ENCODE results near the gene SMIM30.

The SMIM30 gene

GRCh38 chr7:113144817-113145216 lies 26.5 kb upstream of the SMIM30 start:
- H3K27ac ChIP-seq = no peak overlapping the region
- intact Hi-C loops (cut with DNase I; ENCODE audit: low total_unique reads) = no loop called here
- no peak overlapping the region for H3K4me3 ChIP-seq
- H3K27me3 ChIP-seq = no peaks in the 10 kb centered on the region
- no peak for DNase-seq
- H3K4me1 ChIP-seq = no peaks in the 10 kb centered on the region
- H3K9me3 ChIP-seq = no peaks in the 10 kb centered on the region
- TF ChIP-seq CTCF (IDR thresholded peaks at IDR 0.05) = no peak
- H3K36me3 ChIP-seq = no peaks in the 10 kb centered on the region

GRCh38 chr7:113143486-113144257 lies 25.3 kb upstream of the SMIM30 start:
- no peaks in the 10 kb centered on the region for H3K4me1 ChIP-seq
- no peak overlapping the region for H3K27ac ChIP-seq
- intact Hi-C loops (cut with DNase I; ENCODE audit: low total_unique reads) = no loop called here
- no peak overlapping the region for H3K4me3 ChIP-seq
- H3K36me3 ChIP-seq = no peaks in the 10 kb centered on the region
- no peaks in the 10 kb centered on the region for H3K9me3 ChIP-seq
- DNase-seq = no peak
- no peaks in the 10 kb centered on the region for H3K27me3 ChIP-seq
- TF ChIP-seq CTCF (IDR thresholded peaks at IDR 0.05) = no peak

GRCh38 chr7:113142385-113143119 lies 24.2 kb upstream of the SMIM30 start:
- no peak overlapping the region for H3K27ac ChIP-seq
- no peak for TF ChIP-seq CTCF (IDR thresholded peaks at IDR 0.05)
- intact Hi-C loops (cut with DNase I; ENCODE audit: low total_unique reads) = no loop called here

GRCh38 chr7:113141803-113142202 lies 23.4 kb upstream of the SMIM30 start:
- Histone ChIP-seq H3K4me1 (no peaks in the 10 kb centered on the region), H3K4me3 (no peak overlapping the region), H3K27me3 (no peaks in the 10 kb centered on the region), H3K9me3 (no peaks in the 10 kb centered on the region), H3K27ac (no peak overlapping the region), H3K36me3 (no peaks in the 10 kb centered on the region)
- TF ChIP-seq CTCF (IDR thresholded peaks at IDR 0.05) = no peak
- DNase-seq = no peak
- intact Hi-C loops (cut with DNase I; ENCODE audit: low total_unique reads) = no loop called here

More at GRCh38 chr7:113142385-113143119, 24.2 kb upstream of the SMIM30 start:
- no peaks in the 10 kb centered on the region for H3K4me1 ChIP-seq
- no peaks in the 10 kb centered on the region for H3K9me3 ChIP-seq
- H3K27me3 ChIP-seq = no peaks in the 10 kb centered on the region
- H3K4me3 ChIP-seq = no peak overlapping the region
- H3K36me3 ChIP-seq = no peaks in the 10 kb centered on the region
- DNase-seq = no peak

DNA sequence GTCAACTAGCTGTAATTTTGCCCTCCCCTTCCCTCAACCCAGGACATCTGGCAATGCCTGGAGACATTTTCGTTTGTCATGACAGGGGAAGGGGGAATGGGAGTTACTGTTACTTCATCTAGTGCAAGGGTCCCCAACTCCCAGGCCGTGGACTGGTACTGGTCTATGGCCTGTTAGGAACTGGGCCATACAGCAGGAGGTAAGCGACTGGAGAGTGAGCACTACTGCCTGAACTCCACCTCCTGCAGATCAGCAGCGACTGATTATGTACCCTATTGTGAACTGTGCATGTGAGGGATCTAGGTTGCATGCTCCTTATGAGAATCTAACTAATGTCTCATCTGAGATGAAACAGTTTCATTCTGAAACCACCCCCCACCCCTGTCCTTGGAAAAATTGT lies 22.6 kb upstream of the SMIM30 start:
- Histone ChIP-seq H3K27me3 (no peaks in the 10 kb centered on the region), H3K4me3 (no peak overlapping the region), H3K27ac (no peak overlapping the region), H3K36me3 (no peaks in the 10 kb centered on the region), H3K4me1 (no peaks in the 10 kb centered on the region), H3K9me3 (no peaks in the 10 kb centered on the region)
- intact Hi-C loops (cut with DNase I; ENCODE audit: low total_unique reads) = no loop called here
- TF ChIP-seq CTCF (IDR thresholded peaks at IDR 0.05) = no peak
- DNase-seq = no peak

Measured in tibial artery (tissue), 4 donors.